AG09309 (cell line): ENCODE data around the gene PTPRM.

Experiments used
- DNase-seq: peaks from one replicate; pipeline ENCODE4 v3.0.0-alpha.2; 2010; ENCODE audit warnings: low read depth
- H3K4me3 ChIP-seq: 2 replicates; pipeline ENCODE4 v1.5.1; 2011; ENCODE audit warnings: mild to moderate bottlenecking, low read depth, low read length, moderate library complexity; ENCODE audit not compliant: control insufficient read depth
- CTCF ChIP-seq: IDR thresholded peaks from 2 replicates; pipeline ENCODE4 v1.5.1; 2011; ENCODE audit warnings: mild to moderate bottlenecking, low read depth, low read length, inconsistent platforms; ENCODE audit not compliant: insufficient read depth, control insufficient read depth; ENCODE audit errors: missing control alignments

PTPRM gene

DNA sequence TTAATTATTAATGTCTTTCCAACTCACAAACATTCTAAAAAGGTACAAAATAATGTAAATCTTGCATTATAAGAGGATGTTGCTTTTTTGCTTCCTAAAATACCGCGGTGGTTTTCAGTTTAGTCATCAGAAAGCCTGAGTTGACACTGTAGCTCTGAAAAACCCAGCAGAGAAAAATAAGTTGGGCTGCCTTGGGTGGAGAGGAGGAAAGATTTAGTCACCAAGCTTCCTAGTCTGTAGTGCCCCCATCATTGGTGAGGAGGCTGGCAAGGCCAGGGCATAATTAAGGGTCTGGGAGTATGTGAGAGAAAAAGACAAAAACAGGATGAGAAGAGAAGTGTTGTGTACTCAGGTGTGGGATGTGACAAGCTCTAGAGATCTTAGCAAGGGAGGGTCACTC is 5.7 kb downstream of the PTPRM start:
- H3K4me3 ChIP-seq, result no peak overlapping the region
- TF ChIP-seq CTCF, result no peak

DNA sequence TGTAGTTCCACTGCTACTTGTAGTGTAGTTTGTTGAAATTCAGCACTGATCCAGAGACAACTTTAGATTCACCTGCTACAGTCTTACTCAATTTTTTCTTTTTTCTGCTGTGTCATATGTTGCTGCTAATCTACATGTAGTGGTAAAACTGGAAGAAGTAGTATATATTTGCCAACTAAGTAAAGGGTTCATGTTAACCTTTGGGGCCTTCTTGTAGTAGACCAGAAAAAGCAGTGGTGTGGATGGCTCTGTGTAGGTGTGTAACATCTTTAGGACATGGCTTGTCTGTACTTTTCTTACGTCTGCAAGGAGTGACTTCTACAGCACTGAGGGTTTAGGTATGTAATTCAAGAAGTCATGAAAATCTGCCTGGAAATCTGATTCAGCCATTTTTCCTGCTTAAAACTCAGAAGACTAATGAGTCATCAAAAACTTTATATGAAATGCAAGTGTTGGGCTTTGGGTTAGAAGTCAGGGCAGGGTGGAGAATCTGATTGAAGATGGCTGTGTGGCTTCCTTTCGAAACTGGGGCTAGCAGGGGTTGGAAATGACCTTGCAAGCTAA is 8.4 kb downstream of the PTPRM start:
- no peak for DNase-seq
- H3K4me3 ChIP-seq, result no peak overlapping the region
- no peak for TF ChIP-seq CTCF

More for the DNA sequence above, 5.7 kb downstream of the PTPRM start:
- DNase-seq, result no peak

GRCh38 chr18:7576077-7576476 is 9.0 kb downstream of the PTPRM start:
- no peak overlapping the region for H3K4me3 ChIP-seq
- DNase-seq, result no peak
- no peak for TF ChIP-seq CTCF

- no peak overlapping the region for H3K4me3 ChIP-seq
- no peak for TF ChIP-seq CTCF
- DNase-seq, result no peak
Measured at GRCh38 chr18:7576685-7577084, 9.6 kb downstream of the PTPRM start.

GRCh38 chr18:7577706-7578105 is 10.6 kb downstream of the PTPRM start:
- DNase-seq, result no peak

GRCh38 chr18:7579176-7579917 is 12.2 kb downstream of the PTPRM start:
- TF ChIP-seq CTCF, result no peak
- H3K4me3 ChIP-seq, result no peak overlapping the region
- no peak for DNase-seq

More at GRCh38 chr18:7577706-7578105, 10.6 kb downstream of the PTPRM start:
- no peak overlapping the region for H3K4me3 ChIP-seq
- TF ChIP-seq CTCF, result no peak
